HepG2 (cell line): ENCODE results near the gene S100A8. TPM values are rescaled to one million over a fixed set of nuclear protein-coding genes. Genes with fewer than 3 reads are reported as not detected.

Source experiments
- ATAC-seq: fragments of 200-7000 bp; cut with Tn5 transposase; 3 replicates; pipeline ENCODE4 v1.9.1; 2020; ENCODE audit warnings: mild to moderate bottlenecking, moderate library complexity
- BruUV-seq: library from RNA; stranded (reverse); fragments of 400-500 nt; replicated peaks from 2 replicates; lab custom pipeline; 2021; lab: Mats Ljungman, UMichigan
- CTCF ChIA-PET: fragments of 300-600 bp; formaldehyde crosslinking; extraction: SDS; loops from one replicate; lab custom pipeline; 2021; ENCODE audit warnings: low total read pairs, inconsistent platforms, low intra/inter-chr PET ratio; lab: Yijun Ruan, JAX
- POLR2A ChIA-PET: fragments of 350-600 bp; sonication (Branson Sonifier 250); formaldehyde crosslinking; loops from one replicate; lab custom pipeline; 2020; ENCODE audit warnings: antibody characterized with exemption, inconsistent platforms; lab: Yijun Ruan, JAX
- DNase-seq: peaks from one replicate; pipeline ENCODE4 v3.0.0-alpha.2; 2015; ENCODE audit warnings: low spot score
- FAIRE-seq: peaks from 3 replicates; lab custom pipeline; 2011; peaks lifted over from hg19 to GRCh38; lab: Jason Lieb, UNC
- H2AFZ ChIP-seq: one replicate; pipeline ENCODE4 v1.6.1; 2011; ENCODE audit warnings: low read length, inconsistent platforms
- H3K27ac ChIP-seq: fragments of 300-600 bp; 3 replicates; pipeline ENCODE4 v1.8.0; 2011; ENCODE audit warnings: mixed run types, mild to moderate bottlenecking, mixed read lengths, low read length, inconsistent platforms; ENCODE audit not compliant: insufficient read depth; ENCODE audit errors: extremely low read length
- H3K27me3 ChIP-seq, 2 experiments: fragments of 200-600 bp in 1 of 2; 2 replicates in 1 of 2; 3 replicates in 1 of 2; pipeline versions ENCODE4 v1.6.0 to v1.8.0; 2011; ENCODE audit warnings: low read length in 2 of 2, mild to moderate bottlenecking in 2 of 2, moderate library complexity in 2 of 2, inconsistent platforms in 1 of 2; ENCODE audit not compliant: insufficient read depth in 2 of 2, control insufficient read depth in 1 of 2
- H3K36me3 ChIP-seq, 2 experiments: fragments of 200-600 bp in 1 of 2; replicated peaks in 1 of 2; 2 replicates in 1 of 2; 3 replicates in 1 of 2; pipeline versions ENCODE4 v1.5.1 to v1.8.0; 2011; ENCODE audit warnings: low read length in 2 of 2, inconsistent platforms in 1 of 2; ENCODE audit not compliant: insufficient read depth in 2 of 2, control insufficient read depth in 1 of 2
- H3K4me1 ChIP-seq: 2 replicates; pipeline ENCODE4 v1.5.1; 2012; ENCODE audit warnings: low read length, inconsistent platforms; ENCODE audit not compliant: insufficient read depth
- H3K4me2 ChIP-seq: 2 replicates; pipeline ENCODE4 v1.6.0; 2011; ENCODE audit warnings: low read depth, low read length, inconsistent platforms
- H3K4me3 ChIP-seq, 3 experiments: fragments of 200-600 bp in 1 of 3; sonication (generic), shearing (Covaris generic) in 1 of 3; replicated peaks in 1 of 3; 2 replicates each; pipeline ENCODE4 v1.5.1; 2011 to 2016; ENCODE audit warnings: low read length in 3 of 3, inconsistent platforms in 2 of 3, low read depth in 2 of 3, mild to moderate bottlenecking in 2 of 3, control low read depth in 1 of 3, mixed read lengths in 1 of 3; ENCODE audit not compliant: insufficient read depth in 1 of 3
- H3K79me2 ChIP-seq: one replicate; pipeline ENCODE4 v1.6.1; 2011; ENCODE audit warnings: low read length, inconsistent platforms; ENCODE audit not compliant: insufficient read depth
- H3K9ac ChIP-seq: 2 replicates; pipeline ENCODE4 v1.6.0; 2011; ENCODE audit warnings: mild to moderate bottlenecking, low read depth, low read length, inconsistent platforms; ENCODE audit not compliant: insufficient read depth
- H3K9me3 ChIP-seq: 2 replicates; pipeline ENCODE4 v1.5.1; 2012; ENCODE audit warnings: mild to moderate bottlenecking, low read length
- H4K20me1 ChIP-seq: 2 replicates; pipeline ENCODE4 v1.6.0; 2011; ENCODE audit warnings: inconsistent platforms, mild to moderate bottlenecking, low read length, moderate library complexity; ENCODE audit not compliant: insufficient read depth
- DNMT1 ChIP-seq: sonication (generic); formaldehyde crosslinking; IDR thresholded peaks from 2 replicates; pipeline ENCODE4 v1.5.1; 2020; ENCODE audit warnings: mild to moderate bottlenecking, missing genetic modification reagents
- EZH2 ChIP-seq: conservative IDR thresholded peaks from 2 replicates; pipeline ENCODE4 v1.6.1; 2012; ENCODE audit warnings: mild to moderate bottlenecking, low read depth, low read length, moderate library complexity
- FOXJ3 ChIP-seq: sonication (generic); formaldehyde crosslinking; IDR thresholded peaks from 2 replicates; pipeline ENCODE4 v1.4.0; 2020; ENCODE audit warnings: missing genetic modification reagents, mild to moderate bottlenecking, borderline replicate concordance
- HCFC1 ChIP-seq: fragments of 150-350 bp; IDR thresholded peaks from 2 replicates; pipeline ENCODE4 v1.6.1; 2014; ENCODE audit warnings: low read depth, low read length
- HMG20B ChIP-seq: conservative IDR thresholded peaks from 2 replicates; pipeline ENCODE4 v1.6.1; 2016; ENCODE audit warnings: missing genetic modification reagents, missing compliant biosample characterization
- KLF13 ChIP-seq: sonication (generic); formaldehyde crosslinking; IDR thresholded peaks from 2 replicates; pipeline ENCODE4 v1.4.0; 2020; ENCODE audit warnings: mild to moderate bottlenecking, missing genetic modification reagents
- SRF ChIP-seq: IDR thresholded peaks from 2 replicates; pipeline ENCODE4 v1.6.1; 2011; ENCODE audit warnings: mild to moderate bottlenecking, low read depth, low read length, moderate library complexity
- TEAD2 ChIP-seq: sonication (generic); formaldehyde crosslinking; IDR thresholded peaks from 2 replicates; pipeline ENCODE4 v1.9.0; 2021; ENCODE audit warnings: missing genetic modification reagents
- U2AF2 ChIP-seq: fragments of 200-400 bp; formaldehyde crosslinking; IDR thresholded peaks from 2 replicates; pipeline ENCODE4 v1.6.1; 2017; ENCODE audit warnings: low read depth, mild to moderate bottlenecking, low read length
- ZMYM4 ChIP-seq: sonication (generic); formaldehyde crosslinking; IDR thresholded peaks from 2 replicates; pipeline ENCODE4 v1.8.1; 2023; ENCODE audit warnings: mild to moderate bottlenecking, missing genetic modification reagents
- ZNF207 ChIP-seq: fragments of 450-650 bp; IDR thresholded peaks from 2 replicates; pipeline ENCODE4 v1.6.1; 2016; ENCODE audit warnings: antibody characterized with exemption, borderline replicate concordance
- ZNF251 ChIP-seq: sonication (generic); formaldehyde crosslinking; IDR thresholded peaks from 2 replicates; pipeline ENCODE4 v1.9.0; 2021; ENCODE audit warnings: mild to moderate bottlenecking, missing genetic modification reagents
- ZNF260 ChIP-seq: sonication (generic); formaldehyde crosslinking; IDR thresholded peaks from 2 replicates; pipeline ENCODE4 v1.4.0; 2020; ENCODE audit warnings: missing genetic modification reagents, low read depth, mild to moderate bottlenecking, borderline replicate concordance
- ZNF264 ChIP-seq: sonication (generic); formaldehyde crosslinking; IDR thresholded peaks from 2 replicates; pipeline ENCODE4 v1.4.0; 2020; ENCODE audit warnings: missing genetic modification reagents
- ZNF430 ChIP-seq: sonication (generic); formaldehyde crosslinking; IDR thresholded peaks from 2 replicates; pipeline ENCODE4 v1.9.0; 2021; ENCODE audit warnings: mild to moderate bottlenecking, missing genetic modification reagents
- ZNF510 ChIP-seq: sonication (generic); formaldehyde crosslinking; IDR thresholded peaks from 2 replicates; pipeline ENCODE4 v1.4.0; 2020; ENCODE audit warnings: low read depth, mild to moderate bottlenecking, missing genetic modification reagents
- ZSCAN31 ChIP-seq: sonication (generic); formaldehyde crosslinking; IDR thresholded peaks from 2 replicates; pipeline ENCODE4 v1.5.0; 2020; ENCODE audit warnings: low read depth, mild to moderate bottlenecking, missing genetic modification reagents
- WGBS: methylation state at CpG from one replicate; pipeline ENCODE4 v1.1.6; 2017; ENCODE audit warnings: low lambda C conversion rate; 5-methylcytosine and 5-hydroxymethylcytosine counted together
- in situ Hi-C: cut with HindIII; loops from 2 replicates; pipeline ENCODE4 v1.10.0; 2017; ENCODE audit warnings: low pct_unique_long_range_greater_than_20kb; ENCODE audit not compliant: extremely low pct_ligation_motif_present
- intact Hi-C: fragments of 100-400 bp; cut with micrococcal nuclease; formaldehyde crosslinking; loops from one replicate; pipeline ENCODE4 v1.10.0; 2022; ENCODE audit not compliant: unreplicated experiment
- polyA plus RNA-seq, 8 experiments: library from polyadenylated mRNA; depleted of rRNA in 3 of 8; stranded (reverse) in 7 of 8; unstranded in 1 of 8; fragments of >200 nt; fragmentation: Illumina TruSeq in 4 of 8; extraction: Trizol in 4 of 8; gene quantifications; 2 replicates each; pipeline versions ENCODE4 v1.2.1 to v1.2.3, GENCODE V29; 2011 to 2016; ENCODE audit warnings: low read depth in 4 of 8, missing spikeins in 1 of 8, mixed read lengths in 1 of 8; ENCODE audit not compliant: insufficient read depth in 1 of 8
- total RNA-seq, 5 experiments: library from RNA; depleted of rRNA; stranded (reverse); fragments of >200 nt; fragmentation: Illumina TruSeq; extraction: Trizol; gene quantifications; 2 replicates each; pipeline ENCODE4 v1.2.3, GENCODE V29; 2016; ENCODE audit warnings: low read depth in 1 of 5
- TF ChIP-seq, protein P1 (sequence below): IDR thresholded peaks from 2 replicates; pipeline ENCODE4 v1.6.1; 2016
- TF ChIP-seq, protein P2 (sequence below): sonication (generic); formaldehyde crosslinking; IDR thresholded peaks from 2 replicates; pipeline ENCODE4 v1.5.0; 2020; ENCODE audit warnings: missing genetic modification reagents, mild to moderate bottlenecking, borderline replicate concordance

Gene S100A8
- total and polyA plus RNA-seq, 2 of the 13 experiments (the other 11 are each of a cell fraction or from before 2014, with no cell fraction given), result not detected

DNA sequence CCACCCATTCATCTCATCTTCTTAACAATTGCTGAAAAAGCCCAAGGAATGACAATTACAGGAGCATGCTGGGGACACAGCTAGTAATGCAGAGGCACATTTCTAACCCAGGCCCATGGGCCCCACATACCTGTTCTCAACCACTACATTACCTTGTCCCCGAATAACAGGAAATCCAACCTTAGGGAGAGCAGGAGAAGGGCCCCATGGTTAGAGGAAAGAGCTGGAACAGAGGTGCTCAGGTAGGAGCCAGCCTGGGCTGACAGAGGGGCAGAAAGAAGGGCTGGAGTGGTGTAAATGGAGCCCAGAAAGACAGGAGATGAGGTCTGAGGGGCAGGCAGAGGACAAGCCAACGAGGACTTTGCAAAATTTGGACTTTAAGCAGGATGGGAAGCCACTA is 11.4 kb upstream of the S100A8 start:
- Histone ChIP-seq H2AFZ (no peak overlapping the region), H3K36me3 (no peaks in the 10 kb centered on the region), H4K20me1 (no peaks in the 10 kb centered on the region), H3K79me2 (no peaks in the 10 kb centered on the region), H3K4me3 (no peak overlapping the region), H3K4me1 (no peaks in the 10 kb centered on the region), H3K4me2 (no peak overlapping the region), H3K27me3 (peaks cover 2 to 52% of the 10 kb centered on the region in 2 experiments; a peak in 4 of 5 replicates), H3K9ac (no peak overlapping the region), H3K27ac (no peak overlapping the region), H3K9me3 (no peaks in the 10 kb centered on the region)
- no peak for FAIRE-seq
- in situ Hi-C loops (no loop called here), intact Hi-C loops (no loop called here)
- ATAC-seq, result no peak
- no peak for DNase-seq
- no TSS peak for BruUV-seq
- CTCF ChIA-PET, result no interaction called here
- TF ChIP-seq, protein P1, sequence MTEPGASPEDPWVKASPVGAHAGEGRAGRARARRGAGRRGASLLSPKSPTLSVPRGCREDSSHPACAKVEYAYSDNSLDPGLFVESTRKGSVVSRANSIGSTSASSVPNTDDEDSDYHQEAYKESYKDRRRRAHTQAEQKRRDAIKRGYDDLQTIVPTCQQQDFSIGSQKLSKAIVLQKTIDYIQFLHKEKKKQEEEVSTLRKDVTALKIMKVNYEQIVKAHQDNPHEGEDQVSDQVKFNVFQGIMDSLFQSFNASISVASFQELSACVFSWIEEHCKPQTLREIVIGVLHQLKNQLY (CRISPR knock-in tag), result no peak
- TF ChIP-seq KLF13 (CRISPR knock-in tag) (no peak), ZNF207 (no peak), ZNF251 (CRISPR knock-in tag) (no peak), ZNF264 (CRISPR knock-in tag) (no peak), U2AF2 (no peak), EZH2 (no peak), ZNF430 (CRISPR knock-in tag) (no peak)
- POLR2A ChIA-PET, result no interaction called here
- WGBS, result 9% methylated on average over 2 of the region's 2 CpGs

DNA sequence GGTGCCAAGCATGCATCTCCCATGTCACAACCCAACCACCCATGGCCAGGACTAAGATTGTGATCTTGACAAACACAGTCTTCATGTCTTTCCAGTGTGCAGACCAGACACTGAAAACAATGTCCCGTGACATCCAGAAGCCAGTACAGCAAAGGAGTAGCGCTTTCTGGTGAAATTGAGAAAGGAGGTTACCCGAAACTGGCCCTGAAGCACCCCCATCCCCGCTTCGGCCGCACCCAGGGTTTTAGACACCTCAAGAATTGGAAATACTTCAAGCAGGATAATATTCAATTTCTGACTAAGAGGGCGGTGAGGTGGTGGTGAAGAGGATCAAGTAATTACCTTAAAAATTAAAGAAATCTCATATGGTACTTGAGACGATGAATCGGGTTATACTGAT is 10.6 kb upstream of the S100A8 start:
- WGBS, result under 1% methylated on average over 9 of the region's 9 CpGs
- no peak overlapping the region for H3K4me3 ChIP-seq
- H4K20me1 ChIP-seq, result no peaks in the 10 kb centered on the region
- ChIA-PET POLR2A (no interaction called here), CTCF (no interaction called here)
- H3K4me1 ChIP-seq, result no peaks in the 10 kb centered on the region
- FAIRE-seq (no peak), DNase-seq (no peak), ATAC-seq (no peak)
- intact Hi-C loops (no loop called here), in situ Hi-C loops (no loop called here)
- H3K27ac ChIP-seq, result no peak overlapping the region
- H3K27me3 ChIP-seq, result peaks cover 2 to 57% of the 10 kb centered on the region in 2 experiments; a peak in 4 of 5 replicates
- no peaks in the 10 kb centered on the region for H3K79me2 ChIP-seq
- no peak overlapping the region for H3K4me2 ChIP-seq
- TF ChIP-seq HMG20B (CRISPR knock-in tag) (no peak), ZNF510 (CRISPR knock-in tag) (no peak), SRF (no peak), ZSCAN31 (CRISPR knock-in tag) (no peak), TEAD2 (CRISPR knock-in tag) (no peak), DNMT1 (CRISPR knock-in tag) (no peak), EZH2 (no peak), ZNF260 (CRISPR knock-in tag) (no peak), ZMYM4 (CRISPR knock-in tag) (no peak), HCFC1 (no peak), FOXJ3 (CRISPR knock-in tag) (no peak)
- TF ChIP-seq, protein P2, sequence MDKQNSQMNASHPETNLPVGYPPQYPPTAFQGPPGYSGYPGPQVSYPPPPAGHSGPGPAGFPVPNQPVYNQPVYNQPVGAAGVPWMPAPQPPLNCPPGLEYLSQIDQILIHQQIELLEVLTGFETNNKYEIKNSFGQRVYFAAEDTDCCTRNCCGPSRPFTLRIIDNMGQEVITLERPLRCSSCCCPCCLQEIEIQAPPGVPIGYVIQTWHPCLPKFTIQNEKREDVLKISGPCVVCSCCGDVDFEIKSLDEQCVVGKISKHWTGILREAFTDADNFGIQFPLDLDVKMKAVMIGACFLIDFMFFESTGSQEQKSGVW (CRISPR knock-in tag), result no peak
- BruUV-seq, result no TSS peak
- no peak overlapping the region for H2AFZ ChIP-seq
- no peaks in the 10 kb centered on the region for H3K9me3 ChIP-seq
- no peak overlapping the region for H3K9ac ChIP-seq
- H3K36me3 ChIP-seq, result no peaks in the 10 kb centered on the region
